Stimulated activated CD4-positive, alpha-beta T cell treated with anti-CD3 and anti-CD28 coated beads, Interleukin-15, amount 100 ng/mL, for 24 hours (primary cell): Measurements from ENCODE around the gene CHMP1A.
"Not testable (repeated sequence)": the region's sequence is repeated elsewhere in the genome, so short reads cannot be mapped to it uniquely, and the experiment has no call there.

Experiments
- DNase-seq: peaks from one replicate; pipeline ENCODE4 v3.0.0-alpha.2; 2020

Gene CHMP1A

GRCh38 chr16:89657442-89658220, at the start of gene CHMP1A, which contains the start of gene SPATA33:
CHMP1A (minus strand) TSS chr16:89657708; CDS start chr16:89657588, 120 bp downstream.
SPATA33 (plus strand) TSS chr16:89657836; CDS start chr16:89657912, 76 bp downstream.
- DNase-seq: peak; percentile 94

GRCh38 chr16:89706518-89707260, 49.2 kb upstream of the CHMP1A start:
- DNase-seq: no peak

- no peak for DNase-seq
Observed at GRCh38 chr16:89705006-89705405, 47.5 kb upstream of the CHMP1A start.

GRCh38 chr16:89704281-89704680, 46.8 kb upstream of the CHMP1A start:
- DNase-seq: no peak

GRCh38 chr16:89701425-89702406, 44.2 kb upstream of the CHMP1A start, which contains the start of gene SPATA2L:
SPATA2L (minus strand) TSS chr16:89701705; CDS start chr16:89701232, 473 bp downstream.
- peak; percentile 98 for DNase-seq

- DNase-seq: peak; percentile 61
Observed at GRCh38 chr16:89700649-89701424, 43.3 kb upstream of the CHMP1A start.

- DNase-seq: peak; percentile 99
Observed at GRCh38 chr16:89700100-89700648, 42.7 kb upstream of the CHMP1A start.

- not testable (repeated sequence) for DNase-seq
Observed at GRCh38 chr16:89699629-89700099, 42.2 kb upstream of the CHMP1A start.

- DNase-seq: not testable (repeated sequence)
Observed at GRCh38 chr16:89698717-89699116, 41.2 kb upstream of the CHMP1A start.

- DNase-seq: no peak
Observed at GRCh38 chr16:89697616-89698331, 40.3 kb upstream of the CHMP1A start.

- no peak for DNase-seq
Observed at GRCh38 chr16:89697161-89697615, 39.7 kb upstream of the CHMP1A start.

GRCh38 chr16:89696670-89697128, 39.2 kb upstream of the CHMP1A start:
- peak; percentile 38 for DNase-seq

GRCh38 chr16:89695875-89696669, 38.6 kb upstream of the CHMP1A start:
- DNase-seq: no peak

- DNase-seq: no peak
Observed at GRCh38 chr16:89695086-89695874, 37.8 kb upstream of the CHMP1A start.

- not testable (repeated sequence) for DNase-seq
Observed at GRCh38 chr16:89694784-89695085, 37.2 kb upstream of the CHMP1A start.

- no peak for DNase-seq
Observed at GRCh38 chr16:89693931-89694783, 36.6 kb upstream of the CHMP1A start.

GRCh38 chr16:89693289-89693731, 35.8 kb upstream of the CHMP1A start:
- no peak for DNase-seq
